HG03378 (cell line): ENCODE measurements around the gene PHYKPL.

Experiments used
- ATAC-seq: cut with Tn5 transposase; IDR thresholded peaks from one replicate; pipeline ENCODE4 v1.9.1; 2021; ENCODE audit warnings: mild to moderate bottlenecking, moderate library complexity; ENCODE audit not compliant: unreplicated experiment

PHYKPL gene

DNA sequence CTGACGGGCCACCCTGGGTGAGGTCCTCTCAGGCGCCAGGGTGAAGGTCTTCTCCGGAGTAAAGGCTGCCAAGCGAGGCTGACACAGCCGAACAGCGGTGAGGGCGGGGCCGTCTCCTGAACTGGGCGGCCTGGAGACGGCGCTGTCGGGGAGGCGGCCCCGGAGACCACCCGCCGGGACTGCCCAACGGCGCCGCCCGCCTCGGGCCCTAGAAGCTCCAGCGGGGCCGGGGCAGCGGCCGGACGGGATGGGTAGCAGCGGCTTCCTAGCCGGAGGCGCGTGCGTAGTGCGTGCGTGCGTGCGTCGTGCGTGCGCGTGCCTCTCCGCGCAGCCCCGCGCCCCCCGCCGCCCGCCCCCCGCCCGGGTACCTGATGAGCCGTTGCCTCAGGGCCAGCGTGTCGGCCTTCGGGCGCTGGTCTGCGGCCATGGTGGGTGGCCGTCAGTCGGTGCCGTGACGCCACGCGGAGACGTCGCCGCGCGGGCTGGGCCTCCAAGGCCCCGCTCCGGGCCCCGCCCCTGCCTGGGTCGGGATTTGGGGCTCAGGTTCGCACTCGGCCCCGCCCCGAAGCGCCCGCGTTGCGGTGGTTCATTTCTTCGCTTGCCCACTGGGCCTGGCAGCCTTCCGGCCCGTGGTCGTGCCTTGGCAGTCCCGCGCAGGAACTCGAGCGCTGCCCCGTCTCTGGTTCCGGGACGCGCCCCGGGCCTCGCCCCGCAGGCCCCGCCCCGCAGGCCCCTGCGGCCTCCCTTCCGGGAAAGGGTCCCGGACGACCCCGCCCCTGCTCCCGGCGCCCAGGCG is at the start of gene PHYKPL:
Gene PHYKPL (minus strand): TSS at position 679 of the 796 bp plus-strand sequence. CDS start 252 bp downstream, at position 427.
- peak; percentile 45 for ATAC-seq

DNA sequence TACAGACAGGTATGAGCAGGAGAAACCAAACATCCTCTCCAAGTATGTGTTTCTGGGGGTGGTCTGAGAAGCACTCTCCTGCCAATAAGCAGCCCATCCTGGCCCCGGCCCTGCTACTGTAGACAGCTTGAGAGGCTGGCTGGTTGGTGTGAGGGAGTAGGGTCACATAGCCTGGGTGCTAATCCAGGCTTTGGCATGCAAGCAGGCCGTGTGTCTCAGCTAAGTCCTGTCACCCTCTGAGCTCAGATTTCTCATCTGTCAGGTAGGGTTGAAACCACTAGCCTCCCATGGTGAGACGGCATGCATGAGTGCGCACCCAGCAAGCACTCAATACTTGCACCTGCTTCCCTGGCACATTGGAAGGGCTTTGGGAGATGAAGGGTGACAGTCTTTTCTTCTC is 49.8 kb upstream of the PHYKPL start:
- ATAC-seq: no peak

DNA sequence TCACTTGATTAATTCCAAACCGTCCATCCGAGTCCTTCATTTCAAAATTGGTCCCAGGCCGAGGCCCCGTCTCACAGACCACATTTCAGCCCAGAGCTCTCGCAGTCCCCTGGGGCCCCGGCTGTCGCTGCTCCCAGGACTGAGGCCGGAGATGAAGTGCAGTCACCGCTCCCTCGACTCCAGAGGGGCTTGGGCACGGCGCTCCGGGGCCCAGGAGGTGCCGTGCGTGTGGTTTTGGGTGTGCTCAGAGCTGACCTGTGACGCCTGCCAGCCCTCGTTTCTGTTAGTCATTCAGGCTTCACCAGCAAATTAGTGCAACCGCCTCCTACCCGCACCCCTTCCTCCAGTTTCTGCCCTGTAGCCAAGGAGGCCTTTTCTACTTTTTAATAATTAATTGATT is 48.7 kb upstream of the PHYKPL start:
- ATAC-seq: no peak

DNA sequence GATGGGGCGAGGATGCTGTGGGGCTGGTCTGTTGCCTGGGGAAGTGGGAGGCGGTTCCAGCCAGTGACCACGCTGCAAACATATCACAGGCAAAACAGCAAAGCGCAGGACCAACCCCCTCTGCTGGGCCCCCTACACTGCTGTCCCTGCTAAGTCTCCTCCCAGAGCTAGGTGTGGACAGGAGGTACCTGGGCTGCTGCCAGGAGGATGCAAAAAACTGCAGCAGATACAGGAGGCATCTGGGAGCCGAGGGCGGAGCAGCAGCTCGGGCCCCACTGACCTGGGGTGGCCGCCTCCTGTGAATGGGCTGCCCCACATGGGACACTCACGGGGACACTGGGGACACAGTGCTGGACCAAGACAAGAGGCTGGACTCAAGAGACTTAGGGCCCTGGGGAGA is 48.0 kb upstream of the PHYKPL start:
- no peak for ATAC-seq

DNA sequence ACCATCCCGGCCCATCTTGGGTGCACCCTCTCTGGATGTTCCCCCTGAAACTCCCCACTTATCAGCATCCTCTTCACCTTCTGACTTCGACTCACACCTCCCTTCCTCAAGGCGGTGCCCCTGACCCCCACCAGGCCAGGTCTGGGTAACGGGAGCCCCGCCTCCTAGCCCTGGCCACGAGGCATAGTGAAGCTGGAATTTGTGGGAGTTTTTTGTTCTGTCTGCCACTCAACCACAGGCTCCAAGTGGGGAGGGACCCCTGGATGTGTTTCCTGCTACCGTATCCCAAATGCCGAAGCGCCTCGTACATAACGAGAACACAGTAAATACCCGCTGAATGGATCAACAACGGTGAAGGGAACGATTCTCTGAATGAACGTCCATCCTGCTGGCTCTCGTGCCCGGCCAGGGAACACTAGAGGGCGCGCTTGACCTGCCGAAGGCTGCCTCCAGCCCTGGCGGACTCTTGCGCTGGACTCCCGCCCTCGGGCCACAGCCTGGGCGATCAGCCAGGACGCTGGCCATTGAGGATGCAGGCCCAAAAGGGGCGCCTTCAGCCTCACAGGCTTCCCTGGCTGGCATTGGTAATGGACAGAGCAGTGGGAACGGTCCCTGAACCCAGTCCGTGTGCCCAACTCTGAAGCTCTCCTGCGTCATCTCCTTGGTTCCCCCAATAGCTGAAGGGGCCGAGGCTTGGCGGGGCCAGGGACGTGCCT is 47.3 kb upstream of the PHYKPL start:
- ATAC-seq: no peak

GRCh38 chr5:178279026-178279722 is 46.6 kb upstream of the PHYKPL start:
- ATAC-seq: no peak

DNA sequence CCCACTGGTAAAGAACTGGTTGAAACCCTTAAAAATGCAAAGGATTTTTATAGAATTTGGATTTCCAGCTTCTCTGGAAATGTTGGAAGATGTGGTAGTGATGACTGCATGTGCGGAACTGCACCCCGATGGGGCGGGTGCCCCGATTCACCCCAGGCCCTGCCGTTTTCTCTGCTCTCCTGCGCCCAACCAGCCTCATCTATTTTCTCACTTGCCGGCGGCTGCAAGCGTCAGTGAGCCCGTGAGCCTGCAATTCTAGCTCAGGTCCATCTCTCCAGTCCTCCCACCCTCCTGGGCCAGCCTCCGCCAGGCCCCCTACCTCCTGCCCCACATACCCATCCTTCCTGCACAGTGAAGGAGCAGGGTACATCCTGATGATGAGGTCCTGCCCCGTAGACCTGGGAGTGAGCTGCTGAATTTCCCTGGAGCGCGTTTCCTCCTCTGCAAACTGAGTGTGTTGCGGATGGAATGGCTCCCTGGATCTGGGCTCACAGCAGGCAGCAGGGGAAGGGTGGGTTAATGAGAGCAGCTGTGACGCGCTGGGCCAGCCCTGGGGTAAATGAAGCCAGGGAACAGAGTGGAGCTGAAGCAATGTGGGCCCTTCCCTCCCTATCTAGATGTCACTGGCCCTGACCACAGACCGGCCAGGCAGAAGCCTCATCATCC is 45.9 kb upstream of the PHYKPL start:
- ATAC-seq: no peak

- no peak for ATAC-seq
Measured at GRCh38 chr5:178277866-178278265, 45.3 kb upstream of the PHYKPL start.

GRCh38 chr5:178277346-178277745 is 44.7 kb upstream of the PHYKPL start:
- no peak for ATAC-seq

DNA sequence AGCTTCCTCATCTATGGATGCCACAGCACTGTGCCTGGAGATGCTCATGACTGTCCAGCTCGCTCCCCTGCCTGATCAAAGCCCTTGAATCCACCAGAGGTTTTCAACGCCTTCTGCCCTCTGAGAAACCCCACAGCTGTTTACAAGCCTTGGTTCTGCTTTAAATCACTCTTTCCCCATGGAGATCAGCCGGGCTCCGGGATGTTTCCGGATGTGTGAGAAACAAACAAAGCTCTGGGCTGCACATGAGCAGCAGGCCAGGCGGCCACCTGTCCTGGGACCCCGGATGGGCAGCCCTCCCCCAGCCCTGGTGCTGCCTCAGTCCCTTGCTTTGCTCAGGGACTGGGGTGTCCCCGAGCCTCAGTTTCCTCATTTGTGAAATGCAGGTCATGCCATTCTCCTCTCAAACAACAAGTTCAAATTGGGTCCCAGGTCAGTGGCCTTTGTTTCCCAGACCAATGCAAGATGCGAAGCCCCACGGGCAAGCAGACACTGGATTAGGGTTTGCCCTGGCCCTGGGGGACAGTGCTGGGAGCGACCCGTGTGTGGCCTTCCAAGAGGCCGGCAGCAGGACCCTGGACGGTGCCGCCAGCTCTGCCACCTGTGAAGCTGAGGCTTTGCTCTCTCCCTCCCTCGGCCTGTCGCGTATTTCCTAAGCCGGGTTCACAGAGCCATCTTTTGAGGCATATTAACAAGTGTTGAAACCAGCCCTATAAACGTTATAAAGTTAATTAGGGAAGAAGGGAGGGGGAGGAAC is 42.4 kb upstream of the PHYKPL start:
- no peak for ATAC-seq

DNA sequence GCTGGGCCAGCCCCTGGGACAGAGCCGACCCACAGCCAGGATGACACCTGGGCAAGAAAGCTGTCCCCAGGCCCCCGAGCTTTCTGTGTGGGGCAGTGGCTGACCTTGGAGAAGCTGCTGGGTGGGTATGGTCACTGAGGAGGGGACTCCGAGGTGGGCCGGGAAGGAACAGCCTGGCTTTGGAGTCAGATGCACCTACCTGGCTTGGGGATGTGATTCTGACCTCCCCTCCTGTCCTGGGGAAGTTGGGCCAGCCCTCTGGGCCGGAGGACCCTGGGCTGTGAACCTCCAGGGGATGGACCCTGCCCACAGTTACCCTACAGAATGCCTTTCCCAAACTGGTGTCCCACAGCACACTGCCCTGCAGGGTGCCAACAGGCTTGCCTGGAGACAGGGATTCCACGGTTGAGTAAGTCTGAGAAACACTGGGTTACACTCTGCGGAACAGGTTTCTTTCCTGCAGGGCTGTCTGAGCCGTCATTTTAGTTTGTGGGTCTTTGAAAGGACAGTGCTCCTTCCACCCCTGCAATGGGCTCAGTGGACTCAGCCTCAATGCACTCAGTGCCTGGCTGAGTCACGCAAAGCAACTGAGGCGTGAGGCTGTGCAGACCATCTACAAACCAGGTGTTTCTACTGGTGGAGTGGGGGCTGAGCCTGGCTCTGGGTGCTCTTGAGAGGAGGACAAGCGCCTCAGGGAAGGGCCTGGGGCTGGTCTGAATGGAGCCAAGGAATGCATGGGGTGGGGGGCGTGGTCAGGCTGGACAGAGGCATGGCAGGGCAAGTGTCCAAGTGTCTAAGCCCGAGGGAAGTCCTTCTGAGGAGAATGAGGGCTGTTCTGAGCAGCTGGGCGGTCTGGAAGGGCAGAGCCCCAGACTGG is 41.3 kb upstream of the PHYKPL start:
- ATAC-seq: no peak

DNA sequence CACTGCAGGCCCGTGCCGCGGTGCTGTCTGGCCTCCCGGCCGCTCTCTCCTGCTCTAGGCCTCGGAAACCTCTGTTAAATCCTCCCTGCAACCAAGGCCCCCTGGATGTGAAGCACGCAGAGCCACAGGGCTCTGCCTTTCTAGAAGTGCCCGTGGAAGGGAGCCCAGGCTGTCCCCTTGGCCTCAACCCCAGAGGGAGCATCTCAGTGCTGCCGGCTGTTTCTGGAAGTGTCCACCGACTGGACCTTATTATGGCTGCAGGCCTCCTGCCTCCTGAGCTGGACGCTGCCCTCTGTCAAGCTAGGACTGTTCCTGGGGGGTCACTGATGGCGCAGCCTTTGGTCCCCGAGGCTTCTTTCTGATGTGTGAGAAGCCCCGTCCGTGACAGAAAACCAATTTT is 40.4 kb upstream of the PHYKPL start:
- no peak for ATAC-seq

GRCh38 chr5:178272591-178272990 is 40.0 kb upstream of the PHYKPL start:
- no peak for ATAC-seq

DNA sequence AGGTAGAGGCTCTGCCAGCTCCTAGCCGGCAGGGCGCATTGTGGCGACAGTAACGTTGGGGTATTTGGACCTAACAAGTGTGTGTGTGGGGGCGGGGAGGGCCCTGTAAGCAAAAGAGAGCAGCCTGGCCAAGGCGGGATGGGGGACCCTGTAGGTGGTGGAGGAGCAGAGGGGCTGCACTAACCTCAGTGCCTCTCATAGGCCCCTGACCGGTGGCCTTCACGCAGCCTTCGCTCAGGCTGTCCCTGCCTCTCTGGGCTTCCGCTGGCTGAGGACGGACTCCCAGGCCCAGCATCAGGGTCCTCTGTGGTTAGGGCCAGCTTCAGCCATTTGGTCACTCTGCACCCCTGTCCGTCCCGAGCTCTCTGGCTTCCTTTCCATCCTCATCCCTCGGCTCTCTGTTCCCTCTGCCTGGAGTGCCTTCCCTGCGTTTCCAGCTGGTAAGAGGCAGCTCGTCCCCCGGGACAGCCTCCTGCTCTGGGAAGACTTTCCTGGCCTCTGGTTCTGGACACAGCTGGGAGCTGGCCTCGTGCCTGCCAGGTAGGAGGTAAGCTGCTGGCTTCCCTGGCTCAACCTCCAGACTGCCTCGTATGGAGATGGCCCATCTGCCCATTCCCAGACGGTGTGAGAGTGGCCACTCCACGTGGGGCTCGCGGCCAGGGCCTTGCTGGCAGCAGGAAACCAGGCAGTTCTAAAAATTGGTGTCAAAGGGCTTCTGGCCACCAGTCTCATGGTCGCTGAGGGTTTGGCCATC is 39.3 kb upstream of the PHYKPL start:
- no peak for ATAC-seq

DNA sequence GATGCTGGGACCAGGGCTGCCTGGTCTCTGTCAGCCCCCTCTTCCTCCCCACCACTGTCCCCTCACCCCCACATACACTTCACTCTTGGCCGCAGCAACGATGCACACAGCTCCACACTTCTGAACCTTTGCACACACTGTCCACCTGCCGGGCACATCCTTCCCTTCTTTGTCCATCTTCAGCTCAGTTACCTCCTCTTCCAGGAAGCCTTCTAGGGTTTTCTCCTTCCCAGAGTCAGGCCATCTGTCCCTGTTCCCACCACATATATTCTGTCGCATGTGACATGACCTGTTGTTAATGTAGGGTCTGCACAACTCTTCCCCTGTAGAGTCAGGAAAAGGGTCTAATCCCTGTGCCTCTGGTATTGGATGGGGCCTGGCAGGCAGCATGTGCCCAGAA is 38.6 kb upstream of the PHYKPL start:
- ATAC-seq: no peak

DNA sequence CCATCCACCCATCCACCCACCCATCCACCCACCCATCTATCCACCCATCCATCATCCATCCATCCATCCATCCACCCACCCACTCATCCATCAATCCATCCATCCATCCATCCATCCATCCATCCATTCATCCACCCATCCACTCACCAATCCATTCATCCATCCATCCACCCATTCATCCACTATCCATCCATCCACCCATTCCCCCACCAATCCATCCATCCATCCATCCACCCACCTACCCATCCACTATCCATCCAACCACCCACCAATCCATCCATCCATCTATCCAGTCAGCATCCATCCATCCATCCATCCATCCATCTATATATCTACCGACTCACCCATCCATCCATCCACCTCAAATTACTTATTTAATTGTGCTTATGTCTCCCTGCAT is 36.9 kb upstream of the PHYKPL start:
- ATAC-seq: no peak

DNA sequence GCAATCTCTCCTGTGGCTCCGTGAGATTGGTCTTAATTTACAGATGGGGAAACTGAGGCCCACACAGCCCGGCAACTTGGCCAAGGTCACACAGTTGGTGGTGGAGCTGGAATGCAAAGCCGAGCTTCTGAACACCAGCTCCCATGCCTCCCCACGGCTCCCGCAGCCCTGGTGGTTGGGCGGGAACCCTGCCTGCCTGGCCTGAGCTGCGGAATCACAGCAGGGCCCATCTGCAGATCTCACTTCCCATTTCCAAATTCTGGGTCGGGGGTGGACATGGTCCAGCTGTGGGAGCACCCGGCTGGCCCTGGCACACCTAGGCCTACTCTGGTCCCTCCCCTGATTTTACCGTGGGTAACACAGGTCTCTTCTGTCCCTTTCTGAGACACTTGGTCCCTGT is 35.3 kb upstream of the PHYKPL start:
- ATAC-seq: no peak

- no peak for ATAC-seq
Measured at GRCh38 chr5:178267245-178267644, 34.6 kb upstream of the PHYKPL start.

DNA sequence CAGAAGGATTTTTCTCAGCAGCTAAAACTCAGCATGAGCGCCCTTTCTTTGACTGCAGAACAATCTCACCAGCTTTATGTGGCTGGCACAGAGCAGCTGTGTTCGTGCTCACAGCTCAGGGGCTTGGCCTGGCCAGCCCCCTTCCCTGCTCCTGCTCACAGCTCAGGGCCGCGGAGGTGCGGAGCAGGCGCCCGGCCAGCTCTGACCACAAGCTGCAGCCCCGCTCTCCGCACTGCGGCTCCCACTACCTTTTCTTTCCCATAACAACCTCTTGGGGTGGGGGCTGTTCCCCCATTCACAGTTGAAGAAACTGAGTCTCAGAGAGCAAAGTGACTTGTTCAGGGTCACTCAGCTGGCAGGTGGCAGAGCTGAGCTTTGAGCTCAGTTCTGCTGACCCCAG is 34.0 kb upstream of the PHYKPL start:
- no peak for ATAC-seq
